Activated CD4-positive, alpha-beta T cell treated with anti-CD3 and anti-CD28 coated beads, Interleukin-2, Interleukin-6, amounts not matched to agents 100 ng/mL and 50 ng/mL, durations not matched to agents 16 hours and 8 hours (primary cell): ENCODE measurements around the gene MYL2.

ENCODE experiments used
- DNase-seq: peaks from one replicate; pipeline ENCODE4 v3.0.0-alpha.2; 2020

Gene MYL2

DNA sequence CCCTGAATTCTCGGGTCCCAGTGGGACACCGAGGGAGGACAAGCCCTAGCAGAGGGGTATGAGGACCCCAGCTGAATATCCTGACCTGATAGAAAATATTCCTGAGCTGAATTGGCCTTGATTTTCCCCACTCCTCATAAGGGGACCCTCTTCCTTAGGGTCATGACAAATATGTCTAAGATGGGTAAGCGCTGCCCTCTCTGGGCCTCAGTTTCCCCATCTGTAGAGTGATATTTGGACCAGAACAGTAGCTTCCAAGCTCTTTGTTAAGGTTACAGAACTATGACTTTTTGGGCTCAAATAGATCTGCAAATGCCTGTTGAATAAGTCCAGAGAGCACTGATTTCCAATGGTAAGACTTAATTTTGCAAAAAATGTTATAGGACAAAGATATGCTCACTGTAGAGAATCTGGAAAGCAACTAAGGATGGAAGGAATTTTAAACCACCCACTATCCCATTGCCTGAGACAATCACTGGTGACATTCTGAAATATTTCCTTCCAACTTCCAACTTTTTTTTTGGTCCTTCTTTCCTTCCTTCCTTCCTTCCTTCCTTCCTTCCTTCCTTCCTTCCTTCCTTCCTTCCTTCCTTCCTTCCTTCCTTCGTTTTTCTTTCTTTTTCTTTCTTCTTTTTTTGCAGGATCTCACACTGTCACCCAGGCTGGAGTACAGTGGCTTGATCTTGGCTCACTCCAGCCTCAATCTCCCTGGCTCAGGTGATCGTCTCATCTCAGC is 32.0 kb downstream of the MYL2 start:
- DNase-seq, result no peak

DNA sequence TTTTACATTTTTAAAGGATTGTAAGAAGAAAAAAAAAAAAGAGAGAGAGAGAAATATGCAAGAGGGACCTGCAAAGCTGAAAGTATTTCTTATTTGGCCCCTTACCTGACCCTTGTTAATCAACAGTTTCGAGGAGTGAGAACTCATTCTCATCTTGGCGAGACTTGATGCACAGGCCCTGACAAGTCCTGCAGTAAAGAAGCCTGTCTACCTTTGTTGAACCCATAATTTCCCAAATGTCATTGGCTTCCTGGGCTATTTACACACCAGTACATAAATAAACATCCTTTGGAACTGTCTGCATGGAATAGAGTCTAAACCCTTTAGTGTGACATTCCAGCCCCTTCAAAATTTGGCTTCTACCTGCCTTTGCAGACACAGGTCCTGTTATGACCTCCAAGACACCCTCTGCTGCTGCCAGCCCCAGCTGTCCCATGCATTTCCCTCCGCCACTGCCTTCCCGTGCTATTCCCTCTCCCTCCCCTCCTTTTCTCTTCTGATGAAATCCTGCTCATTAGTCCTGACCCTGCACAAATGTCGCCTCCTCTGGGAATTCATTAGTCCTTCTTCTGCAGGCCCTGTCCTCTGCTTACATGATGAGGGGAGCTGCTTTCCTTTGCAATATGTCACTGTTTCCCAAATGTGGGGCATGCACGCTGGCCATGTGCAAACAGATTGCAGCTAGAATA is 35.1 kb downstream of the MYL2 start:
- DNase-seq, result no peak

DNA sequence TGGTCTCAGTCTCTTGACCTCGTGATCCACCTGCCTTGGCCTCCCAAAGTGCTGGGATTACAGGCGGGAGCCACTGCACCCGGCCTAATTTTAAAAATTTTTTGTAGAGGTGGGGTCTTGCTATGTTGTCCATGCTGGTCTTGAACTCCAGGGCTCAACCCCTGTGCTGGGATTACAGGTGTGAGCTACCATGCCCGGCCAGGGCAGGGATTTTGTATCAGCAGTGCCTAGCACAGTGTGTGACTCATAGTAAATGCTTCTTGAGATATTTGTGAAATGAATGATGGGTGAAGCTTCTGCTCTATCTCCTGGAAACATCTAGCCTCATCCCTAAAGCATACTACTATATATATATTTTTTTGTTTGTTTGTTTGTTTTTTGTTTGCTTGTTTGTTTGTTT is 37.1 kb downstream of the MYL2 start:
- DNase-seq, result no peak

DNA sequence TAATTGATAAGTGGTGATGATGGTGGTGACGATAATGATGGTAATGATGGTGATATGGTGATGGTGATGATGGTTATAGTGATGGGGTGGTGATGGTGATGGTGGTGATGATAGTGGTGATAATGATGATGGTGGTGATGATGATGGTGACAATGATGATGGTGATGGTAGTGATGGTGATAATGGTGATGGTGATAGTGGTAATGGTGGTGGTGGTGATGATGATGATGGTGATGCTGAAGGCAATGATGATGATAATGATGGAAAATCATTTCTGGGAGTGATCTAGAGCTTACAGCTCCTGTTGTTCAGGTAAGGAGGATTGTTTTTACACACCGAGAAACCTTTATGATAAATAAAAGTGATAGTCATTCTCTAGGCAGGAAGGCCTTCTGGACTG is 39.7 kb downstream of the MYL2 start:
- DNase-seq, result no peak

DNA sequence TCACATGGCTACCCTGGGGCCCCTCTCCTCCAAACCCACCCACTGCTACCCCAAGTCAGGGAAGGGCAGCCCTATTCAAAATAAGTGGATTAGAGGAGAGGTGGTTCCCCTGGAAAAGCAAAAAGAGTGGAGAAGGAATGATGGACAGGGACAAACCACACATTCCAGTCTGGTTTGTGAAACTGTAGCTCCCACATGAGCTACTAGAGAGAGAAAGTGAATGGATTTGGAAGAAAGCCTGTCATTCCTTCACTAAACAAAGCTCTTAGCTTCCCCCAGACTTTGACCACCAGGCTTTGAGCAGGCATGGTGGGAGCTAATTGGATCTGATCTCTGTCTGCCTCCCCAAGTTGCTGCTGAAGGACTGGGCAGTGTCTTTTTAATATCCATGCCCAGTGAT is 45.6 kb downstream of the MYL2 start:
- no peak for DNase-seq

DNA sequence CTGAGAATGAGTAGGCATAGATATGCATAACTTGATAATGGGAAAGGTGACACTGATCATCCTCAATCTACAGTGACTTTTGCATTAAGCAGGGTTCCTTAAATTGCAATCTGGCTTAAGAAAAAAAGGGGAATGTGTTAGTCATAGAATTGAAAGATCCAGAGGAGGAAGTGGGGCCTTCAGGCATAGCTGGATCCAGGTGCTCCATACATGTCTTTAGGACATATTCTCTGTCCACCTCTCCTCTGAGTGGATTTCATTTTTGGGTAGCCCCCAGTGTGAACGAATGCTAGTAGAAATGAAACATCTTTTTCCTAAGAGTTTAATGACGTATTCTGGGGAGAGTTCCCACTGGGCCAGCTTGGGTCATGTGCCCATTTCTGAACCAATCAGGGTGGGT is 46.0 kb downstream of the MYL2 start:
- DNase-seq, result no peak

DNA sequence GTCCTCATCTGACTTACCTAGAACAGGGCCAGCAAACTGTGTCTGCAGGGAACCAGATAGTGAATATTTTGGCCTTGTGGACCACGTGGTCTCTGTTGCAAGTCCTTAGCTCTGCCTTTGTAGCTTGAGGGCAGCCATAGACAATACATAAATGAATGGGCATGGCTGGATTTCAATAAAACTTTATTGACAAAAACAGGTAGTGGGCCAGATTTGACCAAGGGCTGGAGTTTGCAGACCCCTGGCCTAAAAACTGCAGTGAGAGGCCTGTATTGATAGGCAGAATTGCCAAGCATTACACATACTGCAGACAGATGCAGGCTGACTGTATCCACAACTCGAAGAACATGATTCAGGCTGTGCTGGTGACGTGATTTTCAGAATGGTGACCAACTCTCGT is 48.3 kb downstream of the MYL2 start:
- no peak for DNase-seq

DNA sequence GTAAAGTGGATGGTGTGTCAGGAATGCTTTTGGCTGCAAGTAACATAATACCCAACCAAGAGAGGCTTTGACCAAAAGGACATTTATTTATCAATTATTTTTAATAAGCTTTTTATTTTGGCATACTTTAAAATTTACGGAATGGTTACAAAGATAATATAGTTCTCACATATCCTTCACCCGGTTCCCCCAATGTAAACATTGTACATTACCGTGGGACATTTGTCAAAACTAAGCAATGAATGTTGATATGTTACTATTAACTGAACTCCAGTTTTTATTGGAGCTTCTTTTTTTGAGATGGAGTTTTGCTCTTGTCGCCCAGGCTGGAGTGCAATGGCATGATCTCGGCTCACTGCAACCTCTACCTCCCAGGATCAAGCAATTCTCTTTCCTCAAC is 50.6 kb downstream of the MYL2 start:
- no peak for DNase-seq

DNA sequence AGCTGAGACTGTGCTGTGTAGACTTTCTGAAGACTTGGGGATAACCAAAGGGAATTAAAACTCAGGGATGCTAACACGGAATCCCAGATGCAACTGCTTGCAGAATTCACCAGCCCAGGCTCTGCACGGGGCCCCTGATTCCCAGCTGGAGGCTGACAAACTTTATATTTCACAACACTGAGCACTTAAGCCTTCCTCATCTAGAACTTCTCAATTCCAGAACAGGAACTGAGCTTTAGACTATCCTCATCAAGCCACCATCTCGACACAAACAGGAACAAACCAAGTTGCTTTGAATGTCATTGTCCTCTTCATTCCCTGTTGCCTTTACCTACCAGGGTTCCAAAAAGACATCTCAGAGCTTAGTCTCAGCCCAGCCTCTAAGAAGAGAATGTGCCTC is 51.4 kb downstream of the MYL2 start:
- no peak for DNase-seq

DNA sequence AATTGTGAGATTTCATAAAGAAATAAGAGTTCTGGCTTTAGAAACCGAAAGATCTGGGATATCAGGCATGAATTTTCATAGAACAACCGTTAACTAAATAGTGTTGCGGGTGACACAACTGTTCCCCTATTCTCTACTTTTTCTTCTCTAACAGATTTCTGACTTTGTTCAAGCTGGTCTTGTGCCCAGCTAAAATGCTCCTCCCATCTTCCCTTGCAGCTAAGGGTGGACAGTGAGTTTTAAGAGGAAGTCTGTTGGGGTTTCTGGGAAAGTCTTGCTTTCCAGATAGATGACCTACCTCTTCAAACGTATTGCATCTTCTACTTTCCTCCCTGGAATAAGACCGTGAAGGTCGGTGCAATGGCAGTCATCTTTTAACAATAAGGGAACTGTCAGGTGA is 54.9 kb downstream of the MYL2 start:
- no peak for DNase-seq

DNA sequence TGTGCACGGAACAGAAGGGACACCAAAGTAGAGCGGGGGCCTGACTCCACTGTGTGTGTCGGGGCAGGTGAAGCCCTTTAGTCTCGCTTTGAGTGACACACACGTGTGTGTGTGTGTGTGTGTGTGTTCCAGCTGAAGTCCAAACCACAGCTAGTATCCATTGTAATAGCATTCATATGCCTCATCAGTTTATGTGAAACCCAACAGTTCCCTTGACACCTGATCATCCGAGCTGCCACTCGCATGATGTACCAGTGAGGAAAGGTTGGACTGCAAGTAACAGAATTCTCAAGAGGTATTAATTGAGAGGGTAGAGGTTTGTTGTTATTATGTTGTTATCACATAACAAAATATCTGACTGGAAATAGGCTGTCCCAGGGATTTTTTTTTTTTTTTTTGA is 57.2 kb downstream of the MYL2 start:
- DNase-seq, result no peak

DNA sequence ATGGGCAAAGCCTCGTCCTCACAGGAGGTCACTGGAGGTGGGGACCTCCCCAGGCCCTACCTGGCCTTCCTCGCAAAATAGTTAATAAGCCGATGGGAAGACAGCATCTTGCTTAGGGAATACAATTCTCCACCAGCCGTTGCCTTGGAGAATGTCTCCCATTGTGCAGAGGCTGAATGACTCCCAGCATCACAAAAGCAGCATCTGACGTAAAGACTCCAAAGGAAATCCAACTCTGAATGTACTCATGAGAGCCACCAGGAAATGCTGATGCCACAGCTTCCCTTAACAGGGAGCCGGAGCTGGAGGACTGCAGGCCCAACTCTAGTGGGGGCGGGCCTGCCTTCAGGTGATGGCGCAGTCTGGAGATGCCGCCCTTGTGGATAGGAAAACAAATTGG is 58.0 kb downstream of the MYL2 start:
- no peak for DNase-seq

DNA sequence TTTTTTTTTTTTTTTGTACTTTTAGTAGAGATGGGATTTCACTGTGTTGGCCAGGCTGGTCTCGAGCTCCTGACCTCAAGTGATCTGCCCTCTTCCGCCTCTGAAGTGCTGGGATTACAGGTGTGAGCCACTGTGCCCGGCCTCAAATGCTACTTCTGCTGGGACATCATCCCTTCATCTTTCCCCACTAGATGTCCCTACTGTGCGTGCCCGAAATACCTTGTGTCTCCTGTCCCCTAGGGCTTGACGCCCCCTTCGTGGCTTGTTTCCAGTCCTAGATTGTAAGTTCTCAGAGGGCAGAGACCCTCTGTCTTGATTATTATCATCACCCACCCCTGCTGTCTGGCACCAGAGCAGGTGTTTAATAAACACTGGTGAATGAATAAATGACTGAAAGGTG is 58.6 kb downstream of the MYL2 start:
- DNase-seq, result no peak
